ENCODE results near the gene ARHGAP18. TPM values are rescaled to one million over a fixed set of nuclear protein-coding genes. Genes with fewer than 3 reads are reported as not detected.

ARHGAP18 gene
- total and polyA plus RNA-seq, 10 donors: 4.6 to 18.7 (median 15.4) TPM

- no peak for DNase-seq
- no peak overlapping the region for H3K4me3 ChIP-seq
- TF ChIP-seq, protein P1, sequence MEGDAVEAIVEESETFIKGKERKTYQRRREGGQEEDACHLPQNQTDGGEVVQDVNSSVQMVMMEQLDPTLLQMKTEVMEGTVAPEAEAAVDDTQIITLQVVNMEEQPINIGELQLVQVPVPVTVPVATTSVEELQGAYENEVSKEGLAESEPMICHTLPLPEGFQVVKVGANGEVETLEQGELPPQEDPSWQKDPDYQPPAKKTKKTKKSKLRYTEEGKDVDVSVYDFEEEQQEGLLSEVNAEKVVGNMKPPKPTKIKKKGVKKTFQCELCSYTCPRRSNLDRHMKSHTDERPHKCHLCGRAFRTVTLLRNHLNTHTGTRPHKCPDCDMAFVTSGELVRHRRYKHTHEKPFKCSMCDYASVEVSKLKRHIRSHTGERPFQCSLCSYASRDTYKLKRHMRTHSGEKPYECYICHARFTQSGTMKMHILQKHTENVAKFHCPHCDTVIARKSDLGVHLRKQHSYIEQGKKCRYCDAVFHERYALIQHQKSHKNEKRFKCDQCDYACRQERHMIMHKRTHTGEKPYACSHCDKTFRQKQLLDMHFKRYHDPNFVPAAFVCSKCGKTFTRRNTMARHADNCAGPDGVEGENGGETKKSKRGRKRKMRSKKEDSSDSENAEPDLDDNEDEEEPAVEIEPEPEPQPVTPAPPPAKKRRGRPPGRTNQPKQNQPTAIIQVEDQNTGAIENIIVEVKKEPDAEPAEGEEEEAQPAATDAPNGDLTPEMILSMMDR (IDR thresholded peaks at IDR 0.05 in 8 of 11, conservative IDR thresholded peaks at IDR 0.05 in 3 of 11): no peak
- TF ChIP-seq POLR2A (IDR thresholded peaks at IDR 0.05) (no peak), POLR2AphosphoS5 (IDR thresholded peaks at IDR 0.05) (no peak)
- H3K4me1 ChIP-seq: peaks cover 0 to 11% (median 0%) of the 10 kb centered on the region in 6 donors
- no peaks in the 10 kb centered on the region for H3K9me3 ChIP-seq
- H3K27me3 ChIP-seq (replicated peaks in 1 of 7): no peaks in the 10 kb centered on the region
- no peak overlapping the region for H3K27ac ChIP-seq
- WGBS, 5 donors: 59 to 85% (median 74%) methylated on average over 2 of the region's 2 CpGs
- intact Hi-C loops (cut with DNase I; ENCODE audit: low total_unique reads): no loop called here
- no peaks in the 10 kb centered on the region for H3K36me3 ChIP-seq
Observed at GRCh38 chr6:129732034-129732433, 22.1 kb upstream of the ARHGAP18 start.

GRCh38 chr6:129731428-129731827, 21.5 kb upstream of the ARHGAP18 start:
- 71 to 92% (median 86%) methylated on average over 4 of the region's 4 CpGs for WGBS, 5 donors
- DNase-seq: no peak
- intact Hi-C loops (cut with DNase I; ENCODE audit: low total_unique reads): no loop called here
- Histone ChIP-seq H3K4me1 (peaks cover 0 to 11% (median 0%) of the 10 kb centered on the region in 6 donors), H3K27me3 (replicated peaks in 1 of 7) (no peaks in the 10 kb centered on the region), H3K27ac (no peak overlapping the region), H3K36me3 (no peaks in the 10 kb centered on the region), H3K4me3 (no peak overlapping the region), H3K9me3 (no peaks in the 10 kb centered on the region)
- no peak for TF ChIP-seq POLR2AphosphoS5 (IDR thresholded peaks at IDR 0.05)
- TF ChIP-seq POLR2A (IDR thresholded peaks at IDR 0.05): no peak
- TF ChIP-seq, protein P1 (IDR thresholded peaks at IDR 0.05 in 8 of 11, conservative IDR thresholded peaks at IDR 0.05 in 3 of 11): no peak

DNA sequence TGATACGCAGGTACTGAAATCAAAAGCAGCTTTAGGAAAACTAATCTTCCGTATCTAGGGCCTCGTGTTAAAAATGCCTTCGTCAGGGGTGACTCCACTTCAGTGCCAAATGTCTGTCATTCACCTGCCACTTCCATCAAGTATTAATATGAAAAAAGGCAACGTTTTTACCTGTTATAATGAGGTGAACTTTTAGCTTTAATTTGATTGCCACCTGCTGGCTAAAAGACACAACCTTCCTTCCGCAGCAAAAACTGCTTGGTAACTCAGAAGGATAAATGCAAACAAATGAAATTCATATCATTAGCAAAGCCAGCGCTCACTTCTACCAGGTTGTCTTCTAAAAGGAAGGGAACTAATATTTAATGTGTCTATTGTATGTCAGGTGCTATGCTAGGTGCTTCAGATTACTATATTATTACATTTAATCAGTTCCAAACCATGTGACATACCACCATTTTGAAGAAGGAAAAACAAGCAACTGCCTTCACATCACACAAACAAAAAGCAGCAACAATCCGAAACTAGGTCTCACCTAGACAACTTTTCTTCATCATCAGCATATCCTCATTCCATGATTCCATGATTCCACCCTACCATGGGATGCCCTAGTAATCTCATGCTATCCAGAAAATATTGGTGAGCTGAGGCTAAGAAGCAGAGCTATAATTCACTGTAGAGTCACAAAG, 20.6 kb upstream of the ARHGAP18 start:
- no peak for DNase-seq
- WGBS, 5 donors: 55 to 61% (median 56%) methylated on average over 8 of the region's 8 CpGs
- Histone ChIP-seq H3K4me3 (no peak overlapping the region), H3K27ac (no peak overlapping the region), H3K36me3 (no peaks in the 10 kb centered on the region), H3K4me1 (peaks cover 0 to 11% (median 0%) of the 10 kb centered on the region in 6 donors), H3K9me3 (no peaks in the 10 kb centered on the region), H3K27me3 (replicated peaks in 1 of 7) (no peaks in the 10 kb centered on the region)
- intact Hi-C loops (cut with DNase I; ENCODE audit: low total_unique reads): no loop called here
- TF ChIP-seq, protein P1 (IDR thresholded peaks at IDR 0.05 in 8 of 11, conservative IDR thresholded peaks at IDR 0.05 in 3 of 11): peak; percentile 44 to 83 (median 71)
- TF ChIP-seq POLR2AphosphoS5 (IDR thresholded peaks at IDR 0.05): no peak

DNA sequence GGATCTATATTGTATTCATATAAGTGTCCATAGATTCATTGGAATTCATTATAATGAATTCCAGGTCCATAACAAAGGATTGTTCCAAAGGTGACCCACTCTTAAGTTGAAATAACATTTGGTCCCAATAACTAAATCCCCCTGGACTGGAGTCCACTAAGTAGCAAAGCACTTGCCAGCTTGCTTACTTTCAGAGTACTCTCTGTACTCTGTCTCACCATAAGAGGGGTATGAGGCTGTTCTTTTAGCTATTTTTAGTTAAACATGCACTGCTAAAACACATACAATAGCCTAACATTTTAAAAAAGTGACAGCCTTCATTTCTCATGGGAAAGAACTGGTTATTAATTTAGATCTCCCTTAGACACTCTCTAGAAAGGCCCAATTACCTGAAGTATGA, 16.7 kb upstream of the ARHGAP18 start:
- no peak for TF ChIP-seq POLR2AphosphoS5 (IDR thresholded peaks at IDR 0.05)
- TF ChIP-seq, protein P1 (IDR thresholded peaks at IDR 0.05 in 8 of 11, conservative IDR thresholded peaks at IDR 0.05 in 3 of 11): no peak
- no peak for TF ChIP-seq POLR2A (IDR thresholded peaks at IDR 0.05)
- intact Hi-C loops (cut with DNase I; ENCODE audit: low total_unique reads): loop anchor here (10.0 kb wide), 1 partner anchor 132 kb away; no protein-coding TSS in a partner anchor
- no peak overlapping the region for H3K4me3 ChIP-seq
- H3K4me1 ChIP-seq: peaks cover 0 to 11% (median 0%) of the 10 kb centered on the region in 6 donors
- no peaks in the 10 kb centered on the region for H3K36me3 ChIP-seq
- DNase-seq: no peak
- no peaks in the 10 kb centered on the region for H3K27me3 ChIP-seq (replicated peaks in 1 of 7)
- H3K9me3 ChIP-seq: no peaks in the 10 kb centered on the region
- no peak overlapping the region for H3K27ac ChIP-seq

Measured in spleen (tissue), 11 donors.